Vagina (tissue), 2 donors: ENCODE measurements around the gene VDAC1. TPM values are rescaled to one million over a fixed set of nuclear protein-coding genes. Genes with fewer than 3 reads are reported as not detected.

Source experiments
- DNase-seq, 2 donors: peaks; one replicate each; pipeline ENCODE4 v3.0.0-alpha.2; 2017; ENCODE audit errors: extremely low spot score in 2 of 2
- H3K27ac ChIP-seq: fragments of 200-600 bp; sonication (generic); one replicate; pipeline ENCODE4 v1.5.1; 2019
- H3K27me3 ChIP-seq: fragments of 200-600 bp; sonication (generic); one replicate; pipeline ENCODE4 v1.5.1; 2019
- H3K36me3 ChIP-seq, 2 donors: fragments of 200-600 bp; sonication (generic); one replicate each; pipeline ENCODE4 v1.5.1; 2017 to 2019
- H3K4me1 ChIP-seq: fragments of 200-600 bp; sonication (generic); one replicate; pipeline ENCODE4 v1.5.1; 2019
- H3K4me3 ChIP-seq, 2 donors: fragments of 200-600 bp; sonication (generic); 1 replicate in 1 of 2; 2 replicates in 1 of 2; pipeline ENCODE4 v1.5.1; 2016 to 2019
- H3K9me3 ChIP-seq: fragments of 200-600 bp; sonication (generic); one replicate; pipeline ENCODE4 v1.5.1; 2019
- CTCF ChIP-seq, 3 experiments: fragments of 450-650 bp in 2 of 3; fragments of 200-600 bp in 1 of 3; sonication (generic) in 1 of 3; IDR thresholded peaks; one replicate each; pipeline ENCODE4 v1.5.1; 2017 to 2019; ENCODE audit warnings: antibody characterized with exemption in 3 of 3, mild to moderate bottlenecking in 2 of 3, moderate library complexity in 2 of 3
- POLR2A ChIP-seq, 2 donors: fragments of 450-650 bp; IDR thresholded peaks; one replicate each; pipeline ENCODE4 v1.6.1; 2017; ENCODE audit warnings: antibody characterized with exemption in 2 of 2, mild to moderate bottlenecking in 2 of 2, moderate library complexity in 2 of 2
- POLR2AphosphoS5 ChIP-seq, 2 donors: sonication (generic); formaldehyde crosslinking; IDR thresholded peaks; one replicate each; pipeline ENCODE4 v1.9.0; 2017; ENCODE audit warnings: antibody characterized with exemption in 2 of 2, mild to moderate bottlenecking in 2 of 2, low read depth in 1 of 2; ENCODE audit not compliant: insufficient read depth in 1 of 2
- intact Hi-C: fragments of 100-400 bp; cut with DNase I; formaldehyde crosslinking; loops from one replicate; pipeline ENCODE4 v1.15.1; 2023
- total RNA-seq: library from RNA; depleted of rRNA; stranded (reverse); fragments of >200 nt; gene quantifications from one replicate; pipeline ENCODE4 v1.2.3, GENCODE V29; 2016

VDAC1 gene
- total RNA-seq, 1 donor from 2014 or later: 95.3 TPM

GRCh38 chr5:133925269-133925668 lies 79.5 kb downstream of the VDAC1 start:
- no peak overlapping the region for H3K4me3 ChIP-seq
- H3K27me3 ChIP-seq: no peaks in the 10 kb centered on the region
- H3K27ac ChIP-seq: no peak overlapping the region
- no peak for DNase-seq
- intact Hi-C loops: no loop called here
- TF ChIP-seq POLR2A (IDR thresholded peaks at IDR 0.05): no peak
- TF ChIP-seq CTCF (IDR thresholded peaks at IDR 0.05): no peak
- TF ChIP-seq POLR2AphosphoS5 (IDR thresholded peaks at IDR 0.05; ENCODE audit: insufficient read depth in 1 of 2, low read depth in 1 of 2): no peak
- H3K4me1 ChIP-seq: no peaks in the 10 kb centered on the region
- no peaks in the 10 kb centered on the region for H3K9me3 ChIP-seq
- H3K36me3 ChIP-seq: no peaks in the 10 kb centered on the region

GRCh38 chr5:133924221-133924920 lies 80.4 kb downstream of the VDAC1 start:
- no peaks in the 10 kb centered on the region for H3K4me1 ChIP-seq
- TF ChIP-seq POLR2AphosphoS5 (IDR thresholded peaks at IDR 0.05; ENCODE audit: insufficient read depth in 1 of 2, low read depth in 1 of 2) (no peak), CTCF (IDR thresholded peaks at IDR 0.05) (no peak), POLR2A (IDR thresholded peaks at IDR 0.05) (no peak)
- no peaks in the 10 kb centered on the region for H3K27me3 ChIP-seq
- intact Hi-C loops: no loop called here
- H3K9me3 ChIP-seq: no peaks in the 10 kb centered on the region
- H3K27ac ChIP-seq: no peak overlapping the region
- DNase-seq: no peak
- H3K36me3 ChIP-seq: no peaks in the 10 kb centered on the region
- H3K4me3 ChIP-seq: no peak overlapping the region

GRCh38 chr5:133921979-133922378 lies 82.8 kb downstream of the VDAC1 start:
- DNase-seq: no peak
- Histone ChIP-seq H3K27ac (no peak overlapping the region), H3K4me3 (no peak overlapping the region), H3K4me1 (no peaks in the 10 kb centered on the region), H3K27me3 (no peaks in the 10 kb centered on the region), H3K36me3 (no peaks in the 10 kb centered on the region), H3K9me3 (no peaks in the 10 kb centered on the region)
- no peak for TF ChIP-seq POLR2AphosphoS5 (IDR thresholded peaks at IDR 0.05; ENCODE audit: insufficient read depth in 1 of 2, low read depth in 1 of 2)
- TF ChIP-seq CTCF (IDR thresholded peaks at IDR 0.05): no peak
- no peak for TF ChIP-seq POLR2A (IDR thresholded peaks at IDR 0.05)
- intact Hi-C loops: no loop called here

Other genes with a start within 250 kb of the VDAC1 start
- gene C5orf15, start 36.4 kb downstream of the VDAC1 start, total RNA-seq: 35.8 TPM
- 1.7 TPM for gene TCF7, start 109.7 kb upstream of the VDAC1 start, total RNA-seq
- 147 TPM for gene SKP1, start 172.0 kb upstream of the VDAC1 start, total RNA-seq
- 56.2 TPM for gene PPP2CA, start 221.1 kb upstream of the VDAC1 start, total RNA-seq